SK-N-SH (cell line): ENCODE measurements around the gene RET. TPM values are rescaled to one million over a fixed set of nuclear protein-coding genes. Genes with fewer than 3 reads are reported as not detected.

Source experiments
- CTCF ChIA-PET: fragments of 300-600, 350-600 bp; formaldehyde crosslinking; extraction: SDS; loops from one replicate; lab custom pipeline; 2021; lab: Yijun Ruan, JAX
- POLR2A ChIA-PET: fragments of 350-600 bp; sonication (Branson Sonifier 250); formaldehyde crosslinking; extraction: SDS; loops from one replicate; lab custom pipeline; 2020; ENCODE audit warnings: antibody characterized with exemption, inconsistent platforms; lab: Yijun Ruan, JAX
- DNase-seq: peaks from one replicate; pipeline ENCODE4 v3.0.0; 2012
- H2AFZ ChIP-seq: fragments of 200-600 bp; sonication (generic); 2 replicates; pipeline ENCODE4 v1.8.1; 2016; ENCODE audit warnings: antibody characterized with exemption, mild to moderate bottlenecking, low read depth
- H3F3A ChIP-seq: fragments of 200-600 bp; sonication (generic); replicated peaks from 2 replicates; pipeline ENCODE3; 2016; ENCODE audit warnings: antibody characterized with exemption, mild to moderate bottlenecking; ENCODE audit not compliant: insufficient read depth
- H3K27ac ChIP-seq, 2 experiments: fragments of 200-500 bp in 1 of 2; fragments of 200-600 bp in 1 of 2; sonication (Bioruptor generic) in 1 of 2; sonication (generic), shearing (Covaris generic) in 1 of 2; 2 replicates each; pipeline versions ENCODE4 v1.5.1 to v1.6.1; 2014 to 2016; ENCODE audit warnings: low read depth in 2 of 2, inconsistent platforms in 1 of 2, low read length in 1 of 2, mild to moderate bottlenecking in 1 of 2, mixed read lengths in 1 of 2
- H3K27me3 ChIP-seq: fragments of 200-600 bp; sonication (generic), shearing (Covaris generic); 2 replicates; pipeline ENCODE4 v1.6.1; 2016; ENCODE audit warnings: mixed run types; ENCODE audit not compliant: insufficient read depth
- H3K36me3 ChIP-seq, 2 experiments: fragments of 200-500 bp in 1 of 2; fragments of 200-600 bp in 1 of 2; sonication (Bioruptor generic) in 1 of 2; sonication (generic) in 1 of 2; replicated peaks in 1 of 2; 2 replicates each; pipeline versions ENCODE3 to v1.5.1; 2014 to 2016; ENCODE audit warnings: low read length in 1 of 2, mild to moderate bottlenecking in 1 of 2; ENCODE audit not compliant: insufficient read depth in 2 of 2, control insufficient read depth in 1 of 2
- H3K4me1 ChIP-seq, 2 experiments: fragments of 200-500 bp in 1 of 2; fragments of 200-600 bp in 1 of 2; sonication (Bioruptor generic) in 1 of 2; sonication (generic), shearing (Covaris generic) in 1 of 2; 2 replicates each; pipeline versions ENCODE4 v1.5.1 to v1.6.1; 2014 to 2016; ENCODE audit warnings: low read depth in 1 of 2, low read length in 1 of 2, mixed run types in 1 of 2; ENCODE audit not compliant: insufficient read depth in 2 of 2, control insufficient read depth in 1 of 2
- H3K4me2 ChIP-seq: fragments of 200-600 bp; sonication (generic), shearing (Covaris generic); 2 replicates; pipeline ENCODE4 v1.6.1; 2017; ENCODE audit warnings: mixed run types
- H3K4me3 ChIP-seq, 2 experiments: fragments of 200-500 bp in 1 of 2; fragments of 200-600 bp in 1 of 2; sonication (Bioruptor generic) in 1 of 2; sonication (generic), shearing (Covaris generic) in 1 of 2; 2 replicates each; pipeline versions ENCODE4 v1.5.1 to v1.8.1; 2014 to 2016; ENCODE audit warnings: low read depth in 2 of 2, inconsistent platforms in 1 of 2, low read length in 1 of 2, mild to moderate bottlenecking in 1 of 2, mixed read lengths in 1 of 2, moderate library complexity in 1 of 2
- H3K79me2 ChIP-seq: fragments of 200-600 bp; sonication (generic); 2 replicates; pipeline ENCODE4 v1.8.1; 2017; ENCODE audit warnings: mild to moderate bottlenecking; ENCODE audit not compliant: insufficient read depth
- H3K9ac ChIP-seq: fragments of 200-600 bp; sonication (generic); 2 replicates; pipeline ENCODE4 v1.6.1; 2017; ENCODE audit warnings: mixed run types
- H3K9me2 ChIP-seq: fragments of 200-600 bp; sonication (generic); 2 replicates; pipeline ENCODE4 v1.6.1; 2017; ENCODE audit warnings: mixed run types
- H3K9me3 ChIP-seq: fragments of 200-600 bp; sonication (generic); 2 replicates; pipeline ENCODE4 v1.6.1; 2017; ENCODE audit warnings: mixed run types, mild to moderate bottlenecking, moderate library complexity
- H4K20me1 ChIP-seq: fragments of 200-600 bp; sonication (generic); 2 replicates; pipeline ENCODE4 v1.6.1; 2017; ENCODE audit warnings: mild to moderate bottlenecking, mixed run types; ENCODE audit not compliant: insufficient read depth
- CHD2 ChIP-seq: fragments of 150-350 bp; IDR thresholded peaks from 2 replicates; pipeline ENCODE4 v1.6.1; 2018; ENCODE audit warnings: low read length; ENCODE audit not compliant: partially characterized antibody
- ELF1 ChIP-seq: IDR thresholded peaks from 2 replicates; pipeline ENCODE4 v1.4.0; 2012
- EP300 ChIP-seq, 2 experiments: IDR thresholded peaks; 2 replicates each; pipeline versions ENCODE4 v1.4.0 to v1.6.1; 2012; ENCODE audit warnings: borderline replicate concordance in 1 of 2, low read depth in 1 of 2, low read length in 1 of 2
- FOSL2 ChIP-seq: IDR thresholded peaks from 2 replicates; pipeline ENCODE4 v1.4.0; 2012; ENCODE audit warnings: low read depth, mild to moderate bottlenecking, moderate library complexity, borderline replicate concordance
- FOXJ3 ChIP-seq: sonication (generic); formaldehyde crosslinking; IDR thresholded peaks from 2 replicates; pipeline ENCODE4 v1.5.1; 2020; ENCODE audit warnings: mild to moderate bottlenecking, missing genetic modification reagents
- FOXM1 ChIP-seq: IDR thresholded peaks from 2 replicates; pipeline ENCODE4 v1.4.0; 2012; ENCODE audit warnings: low read depth, mild to moderate bottlenecking
- GABPA ChIP-seq: IDR thresholded peaks from 2 replicates; pipeline ENCODE4 v1.4.0; 2012; ENCODE audit warnings: low read depth, mild to moderate bottlenecking
- NFIC ChIP-seq: IDR thresholded peaks from 2 replicates; pipeline ENCODE4 v1.4.0; 2012; ENCODE audit warnings: borderline replicate concordance
- POLR2AphosphoS5 ChIP-seq: IDR thresholded peaks from 2 replicates; pipeline ENCODE4 v1.6.1; 2012; ENCODE audit warnings: low read depth, low read length
- RAD21 ChIP-seq: IDR thresholded peaks from 2 replicates; pipeline ENCODE4 v1.6.1; 2012; ENCODE audit warnings: mild to moderate bottlenecking, low read length
- RFX5 ChIP-seq: IDR thresholded peaks from 2 replicates; pipeline ENCODE4 v1.6.1; 2012; ENCODE audit warnings: mild to moderate bottlenecking, improper control_type of control experiment, low read length
- SIN3A ChIP-seq: IDR thresholded peaks from 2 replicates; pipeline ENCODE4 v1.6.1; 2012; ENCODE audit warnings: low read depth, mild to moderate bottlenecking, low read length, moderate library complexity, borderline replicate concordance
- TCF12 ChIP-seq: IDR thresholded peaks from 2 replicates; pipeline ENCODE4 v1.4.0; 2012
- TEAD4 ChIP-seq: IDR thresholded peaks from 2 replicates; pipeline ENCODE4 v1.4.0; 2012; ENCODE audit warnings: mild to moderate bottlenecking, borderline replicate concordance; ENCODE audit not compliant: insufficient read depth
- YY1 ChIP-seq: IDR thresholded peaks from 2 replicates; pipeline ENCODE4 v1.4.0; 2012; ENCODE audit warnings: low read depth, mild to moderate bottlenecking
- WGBS: methylation state at CpG from one replicate; pipeline ENCODE4 v1.1.6; 2017; ENCODE audit warnings: low lambda C conversion rate; 5-methylcytosine and 5-hydroxymethylcytosine counted together
- polyA plus RNA-seq, 3 experiments: library from polyadenylated mRNA; depleted of rRNA; stranded (reverse); fragments of >200 nt; gene quantifications; 2 replicates each; pipeline ENCODE4 v1.2.3, GENCODE V29; 2012
- TF ChIP-seq, protein P1 (sequence below): IDR thresholded peaks from 2 replicates; pipeline ENCODE4; 2012
- TF ChIP-seq, protein P2 (sequence below): fragments of 200-600 bp; sonication (generic); IDR thresholded peaks from 2 replicates; pipeline ENCODE4 v1.6.1; 2017; ENCODE audit warnings: antibody characterized with exemption, mild to moderate bottlenecking, moderate library complexity
- TF ChIP-seq, protein P3 (sequence below): fragments of 150-350 bp; IDR thresholded peaks from 2 replicates; pipeline ENCODE4 v1.6.1; 2017; ENCODE audit warnings: antibody characterized with exemption, low read length, low read depth, borderline replicate concordance

Gene RET
- polyA plus RNA-seq, 1 of the 3 experiments (the other 2 are of a cell fraction), result 3.2 TPM

GRCh38 chr10:43135064-43135463 is 58.2 kb downstream of the RET start:
- POLR2A ChIA-PET, result no interaction called here
- Histone ChIP-seq H3K9ac (no peak overlapping the region), H3K27me3 (no peaks in the 10 kb centered on the region), H3K79me2 (peaks cover 34% of the 10 kb centered on the region), H3K4me3 (no peak overlapping the region), H3K9me3 (no peaks in the 10 kb centered on the region), H3F3A (peaks cover 6% of the 10 kb centered on the region), H2AFZ (no peak overlapping the region), H3K4me1 (peaks cover 7 to 27% of the 10 kb centered on the region in 2 experiments; a peak in 3 of 4 replicates), H3K36me3 (peaks cover 5% of the 10 kb centered on the region in 2 experiments), H4K20me1 (peaks cover 7% of the 10 kb centered on the region), H3K27ac (no peak overlapping the region; a peak in 1 of 4 replicates), H3K9me2 (no peaks in the 10 kb centered on the region), H3K4me2 (no peak overlapping the region)
- no peak for DNase-seq
- TF ChIP-seq FOXM1, result no peak
- TF ChIP-seq, protein P1, sequence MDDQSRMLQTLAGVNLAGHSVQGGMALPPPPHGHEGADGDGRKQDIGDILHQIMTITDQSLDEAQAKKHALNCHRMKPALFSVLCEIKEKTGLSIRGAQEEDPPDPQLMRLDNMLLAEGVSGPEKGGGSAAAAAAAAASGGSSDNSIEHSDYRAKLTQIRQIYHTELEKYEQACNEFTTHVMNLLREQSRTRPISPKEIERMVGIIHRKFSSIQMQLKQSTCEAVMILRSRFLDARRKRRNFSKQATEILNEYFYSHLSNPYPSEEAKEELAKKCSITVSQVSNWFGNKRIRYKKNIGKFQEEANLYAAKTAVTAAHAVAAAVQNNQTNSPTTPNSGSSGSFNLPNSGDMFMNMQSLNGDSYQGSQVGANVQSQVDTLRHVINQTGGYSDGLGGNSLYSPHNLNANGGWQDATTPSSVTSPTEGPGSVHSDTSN, result no peak
- TF ChIP-seq YY1, result no peak
- TF ChIP-seq TEAD4, result no peak
- no peak for TF ChIP-seq TCF12
- no peak for TF ChIP-seq POLR2AphosphoS5
- TF ChIP-seq, protein P2, sequence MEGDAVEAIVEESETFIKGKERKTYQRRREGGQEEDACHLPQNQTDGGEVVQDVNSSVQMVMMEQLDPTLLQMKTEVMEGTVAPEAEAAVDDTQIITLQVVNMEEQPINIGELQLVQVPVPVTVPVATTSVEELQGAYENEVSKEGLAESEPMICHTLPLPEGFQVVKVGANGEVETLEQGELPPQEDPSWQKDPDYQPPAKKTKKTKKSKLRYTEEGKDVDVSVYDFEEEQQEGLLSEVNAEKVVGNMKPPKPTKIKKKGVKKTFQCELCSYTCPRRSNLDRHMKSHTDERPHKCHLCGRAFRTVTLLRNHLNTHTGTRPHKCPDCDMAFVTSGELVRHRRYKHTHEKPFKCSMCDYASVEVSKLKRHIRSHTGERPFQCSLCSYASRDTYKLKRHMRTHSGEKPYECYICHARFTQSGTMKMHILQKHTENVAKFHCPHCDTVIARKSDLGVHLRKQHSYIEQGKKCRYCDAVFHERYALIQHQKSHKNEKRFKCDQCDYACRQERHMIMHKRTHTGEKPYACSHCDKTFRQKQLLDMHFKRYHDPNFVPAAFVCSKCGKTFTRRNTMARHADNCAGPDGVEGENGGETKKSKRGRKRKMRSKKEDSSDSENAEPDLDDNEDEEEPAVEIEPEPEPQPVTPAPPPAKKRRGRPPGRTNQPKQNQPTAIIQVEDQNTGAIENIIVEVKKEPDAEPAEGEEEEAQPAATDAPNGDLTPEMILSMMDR, result no peak
- TF ChIP-seq GABPA, result no peak
- no peak for TF ChIP-seq NFIC
- TF ChIP-seq, protein P3, sequence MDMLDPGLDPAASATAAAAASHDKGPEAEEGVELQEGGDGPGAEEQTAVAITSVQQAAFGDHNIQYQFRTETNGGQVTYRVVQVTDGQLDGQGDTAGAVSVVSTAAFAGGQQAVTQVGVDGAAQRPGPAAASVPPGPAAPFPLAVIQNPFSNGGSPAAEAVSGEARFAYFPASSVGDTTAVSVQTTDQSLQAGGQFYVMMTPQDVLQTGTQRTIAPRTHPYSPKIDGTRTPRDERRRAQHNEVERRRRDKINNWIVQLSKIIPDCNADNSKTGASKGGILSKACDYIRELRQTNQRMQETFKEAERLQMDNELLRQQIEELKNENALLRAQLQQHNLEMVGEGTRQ, result no peak
- no peak for TF ChIP-seq FOXJ3 (CRISPR knock-in tag)
- TF ChIP-seq EP300 (IDR thresholded peaks at IDR 0.05; ENCODE audit: borderline replicate concordance in 1 of 2, low read depth in 1 of 2, low read length in 1 of 2), result no peak
- TF ChIP-seq CHD2, result no peak
- TF ChIP-seq SIN3A, result no peak
- no peak for TF ChIP-seq FOSL2
- TF ChIP-seq ELF1, result no peak
- no peak for TF ChIP-seq RAD21
- no peak for TF ChIP-seq RFX5
- 95% methylated on average over 4 of the region's 5 CpGs for WGBS
- CTCF ChIA-PET, result interaction anchor here (1.2 to 1.8 kb wide), 2 partner anchors 9 to 269 kb away, joined by 3 to 5 read pairs; no protein-coding TSS in a partner anchor
